Vagina (tissue), 2 donors: ENCODE results near the gene FXYD3. TPM values are rescaled to one million over a fixed set of nuclear protein-coding genes. Genes with fewer than 3 reads are reported as not detected.

ENCODE experiments used
- DNase-seq, 2 donors: peaks; one replicate each; pipeline ENCODE4 v3.0.0-alpha.2; 2017; ENCODE audit errors: extremely low spot score in 2 of 2
- H3K27ac ChIP-seq: fragments of 200-600 bp; sonication (generic); one replicate; pipeline ENCODE4 v1.5.1; 2019
- H3K27me3 ChIP-seq: fragments of 200-600 bp; sonication (generic); one replicate; pipeline ENCODE4 v1.5.1; 2019
- H3K36me3 ChIP-seq, 2 donors: fragments of 200-600 bp; sonication (generic); one replicate each; pipeline ENCODE4 v1.5.1; 2017 to 2019
- H3K4me1 ChIP-seq: fragments of 200-600 bp; sonication (generic); one replicate; pipeline ENCODE4 v1.5.1; 2019
- H3K4me3 ChIP-seq, 2 donors: fragments of 200-600 bp; sonication (generic); 1 replicate in 1 of 2; 2 replicates in 1 of 2; pipeline ENCODE4 v1.5.1; 2016 to 2019
- H3K9me3 ChIP-seq: fragments of 200-600 bp; sonication (generic); one replicate; pipeline ENCODE4 v1.5.1; 2019
- POLR2A ChIP-seq, 2 donors: fragments of 450-650 bp; IDR thresholded peaks; one replicate each; pipeline ENCODE4 v1.6.1; 2017; ENCODE audit warnings: antibody characterized with exemption in 2 of 2, mild to moderate bottlenecking in 2 of 2, moderate library complexity in 2 of 2
- POLR2AphosphoS5 ChIP-seq, 2 donors: sonication (generic); formaldehyde crosslinking; IDR thresholded peaks; one replicate each; pipeline ENCODE4 v1.9.0; 2017; ENCODE audit warnings: antibody characterized with exemption in 2 of 2, mild to moderate bottlenecking in 2 of 2, low read depth in 1 of 2; ENCODE audit not compliant: insufficient read depth in 1 of 2
- intact Hi-C: fragments of 100-400 bp; cut with DNase I; formaldehyde crosslinking; loops from one replicate; pipeline ENCODE4 v1.15.1; 2023
- total RNA-seq: library from RNA; depleted of rRNA; stranded (reverse); fragments of >200 nt; gene quantifications from one replicate; pipeline ENCODE4 v1.2.3, GENCODE V29; 2016
- TF ChIP-seq, protein P1 (sequence below), 3 experiments: fragments of 450-650 bp in 2 of 3; fragments of 200-600 bp in 1 of 3; sonication (generic) in 1 of 3; IDR thresholded peaks; one replicate each; pipeline ENCODE4 v1.5.1; 2017 to 2019; ENCODE audit warnings: antibody characterized with exemption in 3 of 3, mild to moderate bottlenecking in 2 of 3, moderate library complexity in 2 of 3

FXYD3 gene
- total RNA-seq, 1 donor from 2014 or later: 788 TPM

DNA sequence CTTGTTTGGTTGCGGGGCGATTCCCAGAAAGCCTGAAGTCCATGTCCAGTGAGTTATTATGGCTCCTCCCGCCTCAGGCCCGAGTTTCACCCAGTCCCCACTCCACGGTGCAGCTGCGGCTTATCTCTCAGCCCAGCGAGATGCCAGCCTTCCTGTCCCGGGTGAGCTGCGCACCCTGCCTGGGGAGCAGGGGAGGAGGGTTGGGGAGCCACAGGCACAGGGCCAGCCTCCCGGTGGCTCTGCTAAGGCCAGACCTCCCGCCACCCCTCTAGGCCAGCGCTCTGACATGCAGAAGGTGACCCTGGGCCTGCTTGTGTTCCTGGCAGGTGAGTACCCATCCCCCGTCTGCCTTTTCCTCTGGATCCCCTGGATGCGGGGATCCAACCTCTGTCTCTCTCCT lies 3.5 kb downstream of the FXYD3 start:
- H3K9me3 ChIP-seq: no peaks in the 10 kb centered on the region
- peak overlapping the region; percentile 11 to 46 for H3K4me3 ChIP-seq
- TF ChIP-seq, protein P1, sequence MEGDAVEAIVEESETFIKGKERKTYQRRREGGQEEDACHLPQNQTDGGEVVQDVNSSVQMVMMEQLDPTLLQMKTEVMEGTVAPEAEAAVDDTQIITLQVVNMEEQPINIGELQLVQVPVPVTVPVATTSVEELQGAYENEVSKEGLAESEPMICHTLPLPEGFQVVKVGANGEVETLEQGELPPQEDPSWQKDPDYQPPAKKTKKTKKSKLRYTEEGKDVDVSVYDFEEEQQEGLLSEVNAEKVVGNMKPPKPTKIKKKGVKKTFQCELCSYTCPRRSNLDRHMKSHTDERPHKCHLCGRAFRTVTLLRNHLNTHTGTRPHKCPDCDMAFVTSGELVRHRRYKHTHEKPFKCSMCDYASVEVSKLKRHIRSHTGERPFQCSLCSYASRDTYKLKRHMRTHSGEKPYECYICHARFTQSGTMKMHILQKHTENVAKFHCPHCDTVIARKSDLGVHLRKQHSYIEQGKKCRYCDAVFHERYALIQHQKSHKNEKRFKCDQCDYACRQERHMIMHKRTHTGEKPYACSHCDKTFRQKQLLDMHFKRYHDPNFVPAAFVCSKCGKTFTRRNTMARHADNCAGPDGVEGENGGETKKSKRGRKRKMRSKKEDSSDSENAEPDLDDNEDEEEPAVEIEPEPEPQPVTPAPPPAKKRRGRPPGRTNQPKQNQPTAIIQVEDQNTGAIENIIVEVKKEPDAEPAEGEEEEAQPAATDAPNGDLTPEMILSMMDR (IDR thresholded peaks at IDR 0.05): no peak
- no peak for TF ChIP-seq POLR2A (IDR thresholded peaks at IDR 0.05)
- TF ChIP-seq POLR2AphosphoS5 (IDR thresholded peaks at IDR 0.05; ENCODE audit: insufficient read depth in 1 of 2, low read depth in 1 of 2): no peak
- no peaks in the 10 kb centered on the region for H3K36me3 ChIP-seq
- H3K27me3 ChIP-seq: no peaks in the 10 kb centered on the region
- no peak for DNase-seq
- intact Hi-C loops: no loop called here
- peak overlapping the region; percentile 94 for H3K27ac ChIP-seq
- peaks cover 62% of the 10 kb centered on the region for H3K4me1 ChIP-seq

DNA sequence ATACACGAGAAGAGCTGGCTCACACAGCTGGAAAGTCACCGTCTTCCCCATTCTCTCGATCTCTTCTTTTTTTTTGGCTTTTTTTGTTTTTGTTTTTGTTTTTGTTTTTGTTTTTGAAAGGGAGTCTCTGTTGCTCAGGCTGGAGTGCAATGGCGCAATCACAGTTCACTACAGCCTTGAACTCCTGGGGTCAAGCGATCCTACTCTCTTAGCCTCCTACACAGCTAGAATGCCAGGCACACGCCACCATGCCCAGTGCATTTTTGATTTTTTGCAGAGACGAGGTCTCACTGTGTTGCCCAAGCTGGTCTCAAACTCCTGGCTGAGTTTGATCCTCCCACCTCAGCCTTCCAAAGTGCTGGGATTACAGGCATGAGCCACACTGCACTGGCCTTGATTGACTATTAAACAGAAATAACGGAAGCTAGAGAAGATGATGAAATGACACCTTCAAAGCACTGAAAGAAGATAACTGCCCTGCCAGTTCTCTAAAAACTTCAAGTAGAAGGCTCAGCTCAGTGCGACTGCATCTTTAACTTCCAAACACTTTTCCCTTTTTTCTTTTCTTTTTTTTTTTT lies 4.0 kb downstream of the FXYD3 start:
- Histone ChIP-seq H3K4me3 (peak overlapping the region in 1 of 2 donors; percentile 46), H3K4me1 (peaks cover 63% of the 10 kb centered on the region), H3K36me3 (no peaks in the 10 kb centered on the region), H3K9me3 (no peaks in the 10 kb centered on the region), H3K27me3 (no peaks in the 10 kb centered on the region), H3K27ac (peak overlapping the region; percentile 94)
- no peak for DNase-seq
- intact Hi-C loops: no loop called here
- TF ChIP-seq, protein P1 (IDR thresholded peaks at IDR 0.05): no peak
- TF ChIP-seq POLR2AphosphoS5 (IDR thresholded peaks at IDR 0.05; ENCODE audit: insufficient read depth in 1 of 2, low read depth in 1 of 2) (no peak), POLR2A (IDR thresholded peaks at IDR 0.05) (no peak)

DNA sequence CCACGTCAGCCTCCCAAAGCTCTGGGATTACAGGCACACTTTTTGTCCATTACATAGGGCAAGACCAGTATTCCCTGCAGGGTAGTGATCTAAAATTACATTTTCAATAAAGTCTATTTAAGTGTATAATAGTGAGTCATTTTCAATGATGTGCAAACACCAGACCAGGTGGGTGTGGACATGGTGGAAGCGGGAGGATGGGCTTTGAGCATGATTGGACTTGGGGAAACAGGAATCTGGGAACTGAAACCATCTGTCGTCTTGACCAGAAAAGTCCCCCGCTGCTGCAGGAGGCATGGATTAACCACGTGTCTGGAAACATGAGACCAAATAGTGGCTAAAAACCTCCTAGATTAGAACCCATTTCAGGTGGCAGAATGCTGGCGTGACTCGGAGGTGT lies 4.9 kb downstream of the FXYD3 start:
- Histone ChIP-seq H3K27me3 (no peaks in the 10 kb centered on the region), H3K36me3 (no peaks in the 10 kb centered on the region), H3K9me3 (no peaks in the 10 kb centered on the region), H3K4me3 (no peak overlapping the region), H3K4me1 (peaks cover 64% of the 10 kb centered on the region), H3K27ac (peak overlapping the region; percentile 94)
- DNase-seq: no peak
- TF ChIP-seq POLR2A (IDR thresholded peaks at IDR 0.05) (no peak), POLR2AphosphoS5 (IDR thresholded peaks at IDR 0.05; ENCODE audit: insufficient read depth in 1 of 2, low read depth in 1 of 2) (peak; percentile 36 to 91)
- intact Hi-C loops: no loop called here

DNA sequence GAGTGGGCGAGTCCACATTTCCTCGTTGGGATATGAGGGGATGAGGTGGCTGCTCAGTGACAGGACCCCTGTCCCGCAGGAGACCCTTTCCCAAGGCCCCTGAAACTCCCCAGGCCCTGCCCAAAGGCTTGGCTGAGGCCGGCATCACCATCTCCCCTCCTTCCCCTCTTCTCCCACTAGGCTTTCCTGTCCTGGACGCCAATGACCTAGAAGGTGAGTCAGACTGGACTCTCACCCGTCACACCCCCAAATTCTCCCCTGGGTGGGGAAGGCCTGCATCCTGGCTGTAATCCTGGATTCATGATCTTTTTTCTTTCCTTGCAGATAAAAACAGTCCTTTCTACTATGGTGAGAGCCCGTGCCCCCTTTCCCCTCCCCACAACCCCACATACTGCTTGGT lies 5.3 kb downstream of the FXYD3 start:
- H3K9me3 ChIP-seq: no peaks in the 10 kb centered on the region
- H3K4me1 ChIP-seq: peaks cover 66% of the 10 kb centered on the region
- no peaks in the 10 kb centered on the region for H3K36me3 ChIP-seq
- DNase-seq: no peak
- TF ChIP-seq, protein P1 (IDR thresholded peaks at IDR 0.05): no peak
- TF ChIP-seq POLR2A (IDR thresholded peaks at IDR 0.05): no peak
- TF ChIP-seq POLR2AphosphoS5 (IDR thresholded peaks at IDR 0.05; ENCODE audit: insufficient read depth in 1 of 2, low read depth in 1 of 2): no peak
- H3K4me3 ChIP-seq: no peak overlapping the region
- peak overlapping the region; percentile 94 for H3K27ac ChIP-seq
- intact Hi-C loops: no loop called here
- no peaks in the 10 kb centered on the region for H3K27me3 ChIP-seq

DNA sequence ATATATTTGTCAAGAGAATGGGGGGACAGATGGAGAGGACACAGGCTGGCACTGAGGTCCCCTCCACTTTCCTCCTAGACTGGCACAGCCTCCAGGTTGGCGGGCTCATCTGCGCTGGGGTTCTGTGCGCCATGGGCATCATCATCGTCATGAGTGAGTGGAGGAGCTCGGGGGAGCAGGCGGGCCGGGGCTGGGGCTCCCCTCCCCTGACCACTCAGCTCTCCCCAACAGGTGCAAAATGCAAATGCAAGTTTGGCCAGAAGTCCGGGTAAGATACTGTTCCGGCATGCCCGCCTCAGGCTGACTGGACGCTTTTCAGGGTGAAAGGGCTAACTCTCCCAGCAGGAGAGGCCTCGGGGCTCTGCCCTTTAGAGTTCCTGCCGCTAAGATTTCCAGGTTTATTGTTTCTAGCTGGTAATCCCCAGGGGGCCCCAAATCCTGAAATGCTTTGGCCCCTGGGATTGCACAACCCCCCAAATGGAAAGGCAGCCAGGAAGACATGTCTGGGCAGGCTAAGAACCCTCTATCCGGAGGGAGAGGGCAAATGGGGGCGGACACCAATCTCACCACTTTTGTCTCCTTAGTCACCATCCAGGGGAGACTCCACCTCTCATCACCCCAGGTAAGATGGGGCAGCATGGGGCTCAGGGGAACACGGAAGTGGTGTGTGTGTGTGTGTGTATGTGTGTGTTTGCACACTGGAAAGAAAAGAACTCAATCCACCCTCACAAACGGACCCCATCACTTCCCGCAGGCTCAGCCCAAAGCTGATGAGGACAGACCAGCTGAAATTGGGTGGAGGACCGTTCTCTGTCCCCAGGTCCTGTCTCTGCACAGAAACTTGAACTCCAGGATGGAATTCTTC lies 7.3 kb downstream of the FXYD3 start:
- no peaks in the 10 kb centered on the region for H3K27me3 ChIP-seq
- H3K27ac ChIP-seq: peak overlapping the region; percentile 94
- H3K9me3 ChIP-seq: no peaks in the 10 kb centered on the region
- TF ChIP-seq, protein P1 (IDR thresholded peaks at IDR 0.05): no peak
- TF ChIP-seq POLR2A (IDR thresholded peaks at IDR 0.05) (no peak), POLR2AphosphoS5 (IDR thresholded peaks at IDR 0.05; ENCODE audit: insufficient read depth in 1 of 2, low read depth in 1 of 2) (no peak)
- H3K36me3 ChIP-seq: no peaks in the 10 kb centered on the region
- no peak for DNase-seq
- no peak overlapping the region for H3K4me3 ChIP-seq
- intact Hi-C loops: no loop called here
- peaks cover 83% of the 10 kb centered on the region for H3K4me1 ChIP-seq
